NOMO-1 treated with dmso at 0.1 percent for 144 hours (cell line): ENCODE data around the gene RREB1.

Source experiments
- DNase-seq: peaks from one replicate; lab custom pipeline; 2025; ENCODE audit not compliant: unreplicated experiment; lab: John Stamatoyannopoulos, UW

RREB1 gene

GRCh38 chr6:7088076-7088742 lies 19.6 kb upstream of the RREB1 start:
- DNase-seq: no peak

- DNase-seq: no peak
These were observed 8.8 kb upstream of the RREB1 start for GRCh38 chr6:7098993-7099392.

GRCh38 chr6:7100072-7100752 lies 7.5 kb upstream of the RREB1 start:
- peak; percentile 35 for DNase-seq

DNA sequence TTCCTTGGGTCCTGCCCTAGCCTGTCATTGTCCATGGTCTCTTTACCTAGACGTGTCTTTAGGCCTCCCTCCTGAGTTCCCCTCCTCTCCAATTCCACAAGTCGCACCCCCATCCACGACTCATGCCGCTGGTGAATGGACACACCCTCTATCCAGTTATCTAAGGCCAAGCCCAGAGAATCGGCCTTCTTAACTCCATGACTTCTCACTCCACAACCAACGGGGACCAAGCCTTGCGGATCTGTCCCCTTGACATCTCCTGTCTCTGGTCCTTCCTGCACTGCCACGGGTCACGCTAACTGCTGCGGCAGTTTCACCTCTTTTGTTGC lies 7.0 kb upstream of the RREB1 start:
- no peak for DNase-seq

GRCh38 chr6:7101290-7101689 lies 6.5 kb upstream of the RREB1 start:
- no peak for DNase-seq

GRCh38 chr6:7104752-7105151 lies 3.0 kb upstream of the RREB1 start:
- no peak for DNase-seq

- DNase-seq: no peak
These were observed 1.5 kb upstream of the RREB1 start for GRCh38 chr6:7106215-7106751.

DNA sequence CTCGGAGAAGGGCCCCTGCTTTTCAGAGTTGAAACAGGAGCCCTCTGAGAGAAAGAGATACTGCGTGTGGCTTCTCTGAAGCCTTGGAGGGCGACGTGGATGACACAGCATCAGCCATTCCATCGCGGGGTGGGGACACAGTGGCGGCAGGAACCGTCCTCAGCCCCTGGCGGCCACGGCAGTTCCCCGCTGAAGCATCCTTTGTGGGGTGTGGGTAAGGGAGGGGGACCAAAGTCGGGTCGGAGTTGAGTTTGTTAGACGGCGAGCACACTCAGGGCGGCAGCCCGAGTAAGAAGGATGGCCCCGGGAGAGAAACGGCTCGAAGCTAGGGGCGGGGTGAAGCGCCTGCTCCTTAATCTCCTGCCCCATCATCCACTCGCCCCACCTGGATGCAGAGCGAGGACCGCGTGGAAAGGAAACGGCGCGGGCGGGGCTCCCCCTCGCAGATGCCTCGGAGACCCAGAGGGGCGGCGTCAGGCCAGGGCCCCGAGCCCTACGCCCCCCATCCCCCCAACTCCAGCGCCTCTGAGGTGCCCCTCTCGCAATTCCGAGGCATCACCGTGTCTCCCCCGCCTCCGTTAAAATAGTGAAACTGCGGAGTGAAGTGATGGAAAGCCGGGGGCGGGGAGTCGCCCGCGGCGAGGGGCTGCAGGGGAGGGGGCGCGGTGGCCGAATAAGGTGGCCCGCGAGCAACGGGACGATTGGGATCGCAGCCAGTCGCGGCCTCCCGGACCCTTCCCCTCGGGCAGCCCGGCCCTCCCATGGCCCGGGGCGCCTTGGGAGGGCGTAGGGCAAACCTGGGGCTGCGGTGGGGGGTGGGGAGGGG lies 796 bp upstream of the RREB1 start:
- no peak for DNase-seq

DNA sequence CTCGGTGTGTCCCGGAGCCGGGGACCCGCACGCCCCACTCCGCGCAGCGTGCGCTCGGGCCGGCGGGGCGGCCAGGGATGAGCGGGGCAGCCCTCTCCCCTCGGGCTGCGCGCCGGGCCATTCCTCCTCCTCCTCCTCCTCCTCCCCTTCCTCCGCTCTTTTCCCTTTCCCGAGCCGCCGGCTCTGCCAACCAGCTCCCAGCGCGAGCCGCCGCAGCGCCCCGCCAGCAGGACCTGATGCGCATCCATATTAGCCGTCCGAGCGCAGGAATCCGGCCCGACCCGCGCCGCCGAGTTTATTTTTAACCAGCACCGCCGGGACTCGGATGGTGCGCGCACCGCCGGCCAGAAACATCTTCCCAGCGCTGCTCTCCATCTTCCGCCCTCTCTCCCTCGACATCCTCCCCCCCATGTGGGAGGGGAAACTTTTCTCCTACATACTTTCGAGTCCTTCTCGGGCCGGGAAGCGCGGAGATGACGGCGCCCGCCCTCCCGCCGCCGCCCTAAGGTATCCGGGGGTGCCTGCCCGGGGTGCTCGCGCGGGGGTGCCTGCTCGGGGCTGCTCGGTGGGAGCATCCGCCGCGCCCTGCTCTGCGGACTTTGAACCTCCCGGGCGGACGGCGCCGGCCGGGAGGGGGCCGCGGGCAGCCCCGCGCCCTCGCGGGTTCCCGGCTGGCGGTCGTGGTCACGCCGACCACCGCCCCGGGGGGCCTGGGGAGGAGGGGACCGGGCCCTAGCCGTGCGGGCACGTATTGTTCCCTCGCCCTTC lies 619 bp downstream of the RREB1 start:
- no peak for DNase-seq

DNA sequence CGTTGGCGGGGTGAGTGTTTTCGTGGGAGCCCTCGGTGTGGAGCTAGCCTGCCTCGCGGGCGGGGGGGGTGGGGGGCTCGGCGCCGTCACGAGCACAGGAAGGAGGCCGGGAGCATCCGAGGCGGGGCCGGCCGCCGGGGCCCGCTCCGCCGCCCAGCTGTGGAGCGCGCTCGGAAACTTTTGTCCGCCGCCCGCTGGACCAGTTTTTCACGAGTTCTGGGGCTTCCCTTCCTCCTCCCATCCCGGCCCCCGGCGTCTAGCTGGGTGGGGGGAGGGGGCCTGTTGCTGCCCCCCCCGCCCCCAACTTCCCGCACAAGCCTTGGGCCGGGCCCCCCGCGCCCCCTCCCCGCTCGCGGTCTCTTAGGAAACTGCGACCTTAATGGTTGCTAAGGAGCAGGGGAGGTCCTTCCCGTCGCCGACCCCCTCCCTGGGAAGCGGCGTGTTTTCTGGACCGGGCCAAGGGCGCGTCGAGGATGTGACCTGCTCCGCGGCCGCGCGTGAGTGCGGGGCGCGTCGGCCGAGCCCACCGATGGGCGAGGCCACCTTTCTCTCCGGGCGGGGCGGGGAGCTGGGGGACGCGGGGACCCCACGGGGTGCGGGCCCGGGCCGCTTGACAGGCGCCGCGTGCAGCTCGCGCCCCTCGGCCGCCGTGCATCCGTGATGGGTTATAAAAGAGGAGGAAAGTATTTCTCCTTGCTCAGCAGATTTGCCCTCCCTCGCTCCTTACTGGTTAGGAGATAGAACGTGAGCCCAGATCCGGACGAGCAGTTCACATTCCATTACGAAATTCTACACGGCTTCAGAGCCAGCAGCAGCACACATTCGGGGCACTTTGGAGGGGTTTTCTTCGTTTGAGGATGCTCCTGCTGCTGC lies 1.4 kb downstream of the RREB1 start:
- peak; percentile 43 for DNase-seq

- no peak for DNase-seq
These were observed 2.5 kb downstream of the RREB1 start for GRCh38 chr6:7110092-7110792.

GRCh38 chr6:7111095-7111690 lies 3.4 kb downstream of the RREB1 start:
- no peak for DNase-seq

DNA sequence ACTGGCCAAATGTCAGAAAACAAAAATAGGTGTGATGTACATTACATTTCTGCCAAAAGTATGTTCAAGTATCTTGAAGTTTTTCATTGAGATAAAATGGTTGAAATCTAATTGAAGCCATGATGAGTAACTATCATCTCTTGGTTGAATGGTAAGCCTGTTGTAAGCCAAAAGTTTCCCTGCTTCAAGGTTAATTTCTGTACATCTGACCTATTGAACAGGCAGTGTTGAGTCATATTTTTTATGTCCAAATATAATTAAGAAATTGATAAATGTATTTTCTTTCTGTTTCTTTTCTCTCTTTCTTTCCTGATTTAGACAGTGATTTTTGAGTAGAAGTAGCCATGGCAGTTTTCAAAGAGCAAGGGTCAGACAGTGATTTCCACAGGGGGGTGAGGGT lies 4.4 kb downstream of the RREB1 start:
- DNase-seq: no peak

DNA sequence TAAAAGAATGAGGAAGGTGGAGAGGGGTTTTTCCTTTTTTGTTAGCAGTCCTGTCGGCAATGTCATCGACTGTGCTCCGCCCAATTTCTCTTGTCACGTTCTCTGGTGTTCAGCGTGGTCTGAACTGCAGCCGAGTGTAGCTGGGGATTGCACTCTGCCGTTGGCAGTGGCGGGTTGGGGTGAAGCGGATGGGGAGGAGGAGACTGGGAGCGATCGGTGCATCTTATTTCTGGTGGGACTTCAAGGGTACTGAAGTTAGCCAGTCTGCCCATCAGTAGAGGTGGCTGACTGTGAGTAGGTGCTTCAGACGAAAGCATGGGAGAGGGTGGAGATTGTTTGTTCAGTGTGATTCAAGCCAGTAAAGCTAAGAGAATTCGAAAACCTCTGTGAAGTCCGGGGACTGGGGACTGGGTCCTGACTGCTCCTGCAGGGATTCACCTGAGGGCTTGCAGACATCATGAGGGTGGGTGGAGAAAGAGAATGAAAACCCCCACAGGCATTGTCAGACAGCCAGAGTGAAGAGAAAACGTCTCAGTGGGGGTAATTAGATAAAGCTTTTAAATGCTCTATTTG lies 5.1 kb downstream of the RREB1 start:
- DNase-seq: peak; percentile 35

- no peak for DNase-seq
These were observed 7.1 kb downstream of the RREB1 start for GRCh38 chr6:7114744-7115458.

GRCh38 chr6:7115543-7116231 lies 7.9 kb downstream of the RREB1 start:
- no peak for DNase-seq

DNA sequence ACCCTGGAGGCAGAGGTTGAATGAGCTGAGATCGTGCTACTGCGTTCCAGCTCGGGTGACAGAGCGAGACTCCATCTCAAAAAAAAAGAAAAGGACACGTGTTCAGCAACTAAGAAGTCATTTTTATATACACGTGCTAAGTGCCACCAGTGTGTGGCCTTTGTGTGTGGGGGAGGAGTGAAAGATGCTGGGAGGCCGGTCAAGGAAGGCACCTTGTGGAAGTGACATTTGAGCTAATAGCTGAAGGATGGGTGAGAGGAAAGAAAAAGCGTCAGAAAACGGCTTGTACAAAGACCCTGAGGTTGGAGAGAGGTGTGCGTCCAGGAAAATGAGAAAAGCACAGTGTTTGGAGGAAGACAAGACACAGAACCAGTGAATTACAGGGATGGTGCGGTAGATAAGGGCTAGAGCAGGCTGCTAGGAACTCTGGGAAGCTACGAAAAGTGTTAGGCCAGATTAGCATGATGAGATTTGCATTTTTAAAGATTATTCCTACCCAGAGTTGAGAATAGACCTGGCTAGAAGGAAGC lies 11.6 kb downstream of the RREB1 start:
- DNase-seq: no peak
